ENCODE results near the gene CSTB. TPM values are rescaled to one million over a fixed set of nuclear protein-coding genes. Genes with fewer than 3 reads are reported as not detected.

Gene CSTB
- total and polyA plus RNA-seq, 4 donors: 33.2 to 263 (median 181) TPM

DNA sequence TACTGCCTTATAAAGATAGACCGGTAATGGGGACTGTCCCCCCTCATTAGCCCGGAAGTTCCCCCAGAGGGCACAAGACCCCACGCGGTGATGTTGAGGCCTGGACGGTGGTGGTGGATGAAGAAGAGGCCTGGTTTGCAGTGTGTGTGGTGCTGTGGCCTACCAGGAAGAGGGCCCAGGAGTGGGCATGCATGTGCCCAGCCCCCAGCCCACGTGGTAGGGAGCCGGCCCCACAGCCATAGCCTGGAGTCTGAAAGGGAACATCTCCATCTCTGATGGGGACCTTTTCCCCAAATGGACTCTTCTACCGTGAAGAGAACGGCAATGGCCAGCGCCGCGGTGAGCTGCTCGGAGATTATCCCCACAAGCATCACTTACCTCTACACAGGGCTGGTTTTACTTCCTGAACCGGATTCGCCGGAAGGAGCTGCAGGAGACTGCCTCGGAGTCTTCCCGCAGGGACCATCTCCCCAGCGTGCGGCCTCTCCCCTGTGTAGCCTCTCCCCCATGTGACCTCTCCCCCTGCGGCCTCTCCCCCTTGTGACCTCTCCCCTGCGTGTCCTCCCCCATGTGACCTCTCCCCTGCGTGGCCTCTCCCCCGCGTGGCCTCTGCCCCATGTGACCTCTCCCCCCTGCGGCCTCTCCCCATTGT, 33.9 kb upstream of the CSTB start:
- Histone ChIP-seq H3K27me3 (ENCODE audit: control insufficient read depth in 3 of 3, insufficient read depth in 3 of 3, low read length in 2 of 3) (no peaks in the 10 kb centered on the region), H3K9me3 (ENCODE audit: control insufficient read depth in 4 of 4, insufficient read depth in 3 of 4, low read length in 3 of 4) (no peaks in the 10 kb centered on the region), H3K4me3 (no peak overlapping the region), H3K36me3 (ENCODE audit: control insufficient read depth in 4 of 4, insufficient read depth in 4 of 4, low read length in 4 of 4) (peaks cover 0 to 6% (median 0%) of the 10 kb centered on the region in 4 donors), H3K4me1 (ENCODE audit: control insufficient read depth in 5 of 5, insufficient read depth in 5 of 5, low read length in 5 of 5) (peaks cover 0 to 14% (median 6%) of the 10 kb centered on the region in 5 donors), H3K27ac (ENCODE audit: low read depth in 1 of 2, low read length in 1 of 2) (no peak overlapping the region), H3K9ac (ENCODE audit: insufficient read depth in 1 of 2, low read length in 2 of 2) (no peak overlapping the region)
- no peak for ATAC-seq (ENCODE audit: insufficient read depth, low FRiP score)
- DNase-seq: no peak
- WGBS, 2 donors: 72 to 81% methylated on average over 24 to 26 of the region's 26 CpGs
- TF ChIP-seq, protein P1, sequence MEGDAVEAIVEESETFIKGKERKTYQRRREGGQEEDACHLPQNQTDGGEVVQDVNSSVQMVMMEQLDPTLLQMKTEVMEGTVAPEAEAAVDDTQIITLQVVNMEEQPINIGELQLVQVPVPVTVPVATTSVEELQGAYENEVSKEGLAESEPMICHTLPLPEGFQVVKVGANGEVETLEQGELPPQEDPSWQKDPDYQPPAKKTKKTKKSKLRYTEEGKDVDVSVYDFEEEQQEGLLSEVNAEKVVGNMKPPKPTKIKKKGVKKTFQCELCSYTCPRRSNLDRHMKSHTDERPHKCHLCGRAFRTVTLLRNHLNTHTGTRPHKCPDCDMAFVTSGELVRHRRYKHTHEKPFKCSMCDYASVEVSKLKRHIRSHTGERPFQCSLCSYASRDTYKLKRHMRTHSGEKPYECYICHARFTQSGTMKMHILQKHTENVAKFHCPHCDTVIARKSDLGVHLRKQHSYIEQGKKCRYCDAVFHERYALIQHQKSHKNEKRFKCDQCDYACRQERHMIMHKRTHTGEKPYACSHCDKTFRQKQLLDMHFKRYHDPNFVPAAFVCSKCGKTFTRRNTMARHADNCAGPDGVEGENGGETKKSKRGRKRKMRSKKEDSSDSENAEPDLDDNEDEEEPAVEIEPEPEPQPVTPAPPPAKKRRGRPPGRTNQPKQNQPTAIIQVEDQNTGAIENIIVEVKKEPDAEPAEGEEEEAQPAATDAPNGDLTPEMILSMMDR (IDR thresholded peaks at IDR 0.05; ENCODE audit: control extremely low read depth, extremely low read depth): no peak

DNA sequence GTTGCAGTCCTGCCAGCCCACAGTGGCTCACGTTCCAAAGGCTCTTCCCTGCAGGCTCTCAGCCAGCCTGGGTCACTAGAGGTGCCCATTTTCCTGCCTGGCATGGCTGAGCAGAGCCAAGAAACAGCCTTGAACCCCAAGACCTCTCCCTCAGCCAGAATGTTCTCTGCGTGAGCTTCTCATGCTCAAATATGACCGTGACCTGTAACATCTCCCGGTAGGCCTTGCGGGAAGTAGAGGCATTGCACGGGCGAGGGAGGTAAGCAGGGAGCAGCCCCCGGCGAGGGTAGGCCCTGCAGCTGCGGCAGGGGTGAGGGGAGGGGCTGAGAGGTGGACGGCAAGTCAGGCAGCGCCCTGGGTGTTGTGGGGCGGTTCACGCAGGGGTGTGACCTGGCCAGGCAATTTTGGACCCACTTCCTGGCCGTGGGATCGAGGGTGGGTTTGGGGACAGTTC, 33.3 kb upstream of the CSTB start:
- peaks cover 0 to 14% (median 6%) of the 10 kb centered on the region in 5 donors for H3K4me1 ChIP-seq (ENCODE audit: control insufficient read depth in 5 of 5, insufficient read depth in 5 of 5, low read length in 5 of 5)
- H3K27ac ChIP-seq (ENCODE audit: low read depth in 1 of 2, low read length in 1 of 2): no peak overlapping the region
- H3K9ac ChIP-seq (ENCODE audit: insufficient read depth in 1 of 2, low read length in 2 of 2): no peak overlapping the region
- no peaks in the 10 kb centered on the region for H3K9me3 ChIP-seq (ENCODE audit: control insufficient read depth in 4 of 4, insufficient read depth in 3 of 4, low read length in 3 of 4)
- peaks cover 0 to 8% (median 1%) of the 10 kb centered on the region in 4 donors for H3K36me3 ChIP-seq (ENCODE audit: control insufficient read depth in 4 of 4, insufficient read depth in 4 of 4, low read length in 4 of 4)
- H3K4me3 ChIP-seq: no peak overlapping the region
- 89 to 90% methylated on average over 16 of the region's 16 CpGs for WGBS, 2 donors
- ATAC-seq (ENCODE audit: insufficient read depth, low FRiP score) (no peak), DNase-seq (no peak)
- TF ChIP-seq, protein P1 (IDR thresholded peaks at IDR 0.05; ENCODE audit: control extremely low read depth, extremely low read depth): no peak
- no peaks in the 10 kb centered on the region for H3K27me3 ChIP-seq (ENCODE audit: control insufficient read depth in 3 of 3, insufficient read depth in 3 of 3, low read length in 2 of 3)

DNA sequence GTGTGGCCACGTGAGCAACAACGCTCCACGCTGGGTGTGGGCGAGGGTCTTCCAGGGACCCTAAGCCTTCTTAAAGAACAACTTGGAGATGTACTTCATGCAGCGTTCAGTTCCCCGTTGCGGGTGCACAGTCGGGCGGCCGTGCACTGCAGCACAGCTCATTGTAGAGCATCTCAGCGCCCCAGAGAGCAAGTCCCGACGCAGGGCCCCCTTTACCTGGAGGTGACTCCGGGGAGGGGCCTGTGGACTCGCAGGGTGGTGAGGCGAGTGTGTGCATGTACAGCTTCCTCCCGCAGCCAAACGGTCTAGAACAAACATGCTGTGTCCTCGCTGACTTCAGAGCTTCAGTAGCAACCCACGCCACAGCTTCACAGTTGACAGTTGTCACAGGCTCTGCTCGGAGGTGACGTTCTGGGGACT, 32.7 kb upstream of the CSTB start:
- DNase-seq (no peak), ATAC-seq (ENCODE audit: insufficient read depth, low FRiP score) (no peak)
- TF ChIP-seq, protein P1 (IDR thresholded peaks at IDR 0.05; ENCODE audit: control extremely low read depth, extremely low read depth): no peak
- peaks cover 0 to 13% (median 3%) of the 10 kb centered on the region in 4 donors for H3K36me3 ChIP-seq (ENCODE audit: control insufficient read depth in 4 of 4, insufficient read depth in 4 of 4, low read length in 4 of 4)
- H3K9ac ChIP-seq (ENCODE audit: insufficient read depth in 1 of 2, low read length in 2 of 2): no peak overlapping the region
- H3K27me3 ChIP-seq (ENCODE audit: control insufficient read depth in 3 of 3, insufficient read depth in 3 of 3, low read length in 2 of 3): no peaks in the 10 kb centered on the region
- H3K4me1 ChIP-seq (ENCODE audit: control insufficient read depth in 5 of 5, insufficient read depth in 5 of 5, low read length in 5 of 5): peaks cover 0 to 14% (median 6%) of the 10 kb centered on the region in 5 donors
- H3K4me3 ChIP-seq: no peak overlapping the region
- 87 to 90% methylated on average over 22 of the region's 22 CpGs for WGBS, 2 donors
- no peak overlapping the region for H3K27ac ChIP-seq (ENCODE audit: low read depth in 1 of 2, low read length in 1 of 2)
- no peaks in the 10 kb centered on the region for H3K9me3 ChIP-seq (ENCODE audit: control insufficient read depth in 4 of 4, insufficient read depth in 3 of 4, low read length in 3 of 4)
